Gastrocnemius medialis (tissue), 4 donors: Measurements from ENCODE around the gene RHPN2. TPM values are rescaled to one million over a fixed set of nuclear protein-coding genes. Genes with fewer than 3 reads are reported as not detected.
"Not testable (repeated sequence)": the region's sequence is repeated elsewhere in the genome, so short reads cannot be mapped to it uniquely, and the experiment has no call there.

ENCODE experiments used
- ATAC-seq, 2 donors: fragments of 150-250 bp; one replicate each; pipeline ENCODE4 v1.9.1; 2016
- DNase-seq, 2 donors: peaks; one replicate each; pipeline ENCODE4 v3.0.0-alpha.2; 2019
- H3K27ac ChIP-seq, 4 donors: fragments of 200-600 bp; sonication (generic); 1 replicate in 1 of 4; 2 replicates in 3 of 4; pipeline ENCODE4 v1.5.1; 2016 to 2018; ENCODE audit warnings: mild to moderate bottlenecking in 2 of 4, moderate library complexity in 1 of 4
- H3K27me3 ChIP-seq, 3 donors: fragments of 200-600 bp; sonication (generic) in 2 of 3; 1 replicate in 1 of 3; 2 replicates in 2 of 3; pipeline versions ENCODE4 v1.5.1 to v1.6.0; 2016 to 2019; ENCODE audit warnings: mild to moderate bottlenecking in 1 of 3, moderate library complexity in 1 of 3
- H3K36me3 ChIP-seq, 2 donors: fragments of 200-600 bp; sonication (generic) in 1 of 2; one replicate each; pipeline ENCODE4 v1.5.1; 2017 to 2018
- H3K4me1 ChIP-seq, 2 donors: fragments of 200-600 bp; sonication (generic) in 1 of 2; one replicate each; pipeline ENCODE4 v1.5.1; 2016 to 2017; ENCODE audit warnings: mild to moderate bottlenecking in 2 of 2
- H3K4me3 ChIP-seq, 4 donors: fragments of 200-600 bp; sonication (generic) in 3 of 4; 1 replicate in 1 of 4; 2 replicates in 3 of 4; pipeline ENCODE4 v1.5.1; 2016 to 2019; ENCODE audit warnings: mild to moderate bottlenecking in 2 of 4
- H3K9me3 ChIP-seq, 3 donors: fragments of 200-600 bp; sonication (generic) in 2 of 3; 1 replicate in 1 of 3; 2 replicates in 2 of 3; pipeline ENCODE4 v1.5.1; 2016 to 2019
- POLR2A ChIP-seq, 2 donors: fragments of 450-650 bp; IDR thresholded peaks; one replicate each; pipeline ENCODE4 v1.6.1; 2017; ENCODE audit warnings: antibody characterized with exemption in 2 of 2, mild to moderate bottlenecking in 2 of 2, moderate library complexity in 2 of 2
- in situ Hi-C, 4 donors: fragments of 200-750 bp; cut with MboI; loops; one replicate each; pipeline versions ENCODE4 v1.15.0 to v1.8.0; 2017; ENCODE audit warnings: low sequenced_read_pairs in 4 of 4
- intact Hi-C: fragments of 100-400 bp; cut with DNase I; formaldehyde crosslinking; loops from one replicate; pipeline ENCODE4 v1.15.1; 2023; ENCODE audit warnings: low total_unique reads
- total RNA-seq, 4 donors: library from RNA; depleted of rRNA; stranded (reverse); fragments of >200 nt; gene quantifications; one replicate each; pipeline versions ENCODE4 v1.1.0 to v1.2.3, GENCODE V29; 2016
- TF ChIP-seq, protein P1 (sequence below), 5 experiments: fragments of 450-650 bp in 3 of 5; fragments of 200-600 bp in 2 of 5; sonication (generic) in 2 of 5; IDR thresholded peaks in 4 of 5; conservative IDR thresholded peaks in 1 of 5; 1 replicate in 4 of 5; 2 replicates in 1 of 5; pipeline ENCODE4 v1.5.1; 2016 to 2019; ENCODE audit warnings: antibody characterized with exemption in 5 of 5, mild to moderate bottlenecking in 3 of 5, moderate library complexity in 3 of 5

The RHPN2 gene
- total RNA-seq, 4 donors from 2014 or later, result 0.39 to 0.71 (median 0.70) TPM; not detected in 1

DNA sequence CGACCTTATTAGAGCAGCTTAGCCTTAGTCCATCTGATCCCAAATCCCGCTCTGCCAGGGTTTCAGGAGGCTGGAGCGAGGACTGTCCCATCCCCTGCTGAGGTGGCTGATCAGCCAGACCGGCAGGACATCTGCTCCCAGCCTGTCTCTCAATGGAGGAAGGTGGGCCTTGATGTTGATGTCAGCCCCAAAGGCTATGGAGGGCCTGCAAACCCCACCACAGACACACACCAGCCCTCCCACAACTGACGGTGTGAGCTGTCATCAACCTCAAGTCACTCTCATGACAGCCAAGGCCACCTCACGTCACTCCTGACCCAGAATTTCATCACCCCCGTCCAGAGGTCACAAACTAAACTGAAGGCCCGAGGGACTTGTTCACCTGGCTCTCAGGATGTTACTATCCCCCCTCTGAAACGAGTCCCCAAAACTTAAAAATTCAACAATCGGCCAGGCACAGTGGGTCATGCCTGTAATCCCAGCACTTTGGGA is 25.5 kb downstream of the RHPN2 start:
- Histone ChIP-seq H3K27me3 (no peaks in the 10 kb centered on the region), H3K27ac (no peak overlapping the region), H3K9me3 (no peaks in the 10 kb centered on the region), H3K36me3 (no peaks in the 10 kb centered on the region), H3K4me1 (no peaks in the 10 kb centered on the region), H3K4me3 (no peak overlapping the region)
- in situ Hi-C loops (no loop called here), intact Hi-C loops (no loop called here)
- TF ChIP-seq POLR2A (IDR thresholded peaks at IDR 0.05), result no peak
- TF ChIP-seq, protein P1, sequence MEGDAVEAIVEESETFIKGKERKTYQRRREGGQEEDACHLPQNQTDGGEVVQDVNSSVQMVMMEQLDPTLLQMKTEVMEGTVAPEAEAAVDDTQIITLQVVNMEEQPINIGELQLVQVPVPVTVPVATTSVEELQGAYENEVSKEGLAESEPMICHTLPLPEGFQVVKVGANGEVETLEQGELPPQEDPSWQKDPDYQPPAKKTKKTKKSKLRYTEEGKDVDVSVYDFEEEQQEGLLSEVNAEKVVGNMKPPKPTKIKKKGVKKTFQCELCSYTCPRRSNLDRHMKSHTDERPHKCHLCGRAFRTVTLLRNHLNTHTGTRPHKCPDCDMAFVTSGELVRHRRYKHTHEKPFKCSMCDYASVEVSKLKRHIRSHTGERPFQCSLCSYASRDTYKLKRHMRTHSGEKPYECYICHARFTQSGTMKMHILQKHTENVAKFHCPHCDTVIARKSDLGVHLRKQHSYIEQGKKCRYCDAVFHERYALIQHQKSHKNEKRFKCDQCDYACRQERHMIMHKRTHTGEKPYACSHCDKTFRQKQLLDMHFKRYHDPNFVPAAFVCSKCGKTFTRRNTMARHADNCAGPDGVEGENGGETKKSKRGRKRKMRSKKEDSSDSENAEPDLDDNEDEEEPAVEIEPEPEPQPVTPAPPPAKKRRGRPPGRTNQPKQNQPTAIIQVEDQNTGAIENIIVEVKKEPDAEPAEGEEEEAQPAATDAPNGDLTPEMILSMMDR (IDR thresholded peaks at IDR 0.05 in 4 of 5, conservative IDR thresholded peaks at IDR 0.05 in 1 of 5), result no peak
- ATAC-seq (no peak), DNase-seq (no peak)

DNA sequence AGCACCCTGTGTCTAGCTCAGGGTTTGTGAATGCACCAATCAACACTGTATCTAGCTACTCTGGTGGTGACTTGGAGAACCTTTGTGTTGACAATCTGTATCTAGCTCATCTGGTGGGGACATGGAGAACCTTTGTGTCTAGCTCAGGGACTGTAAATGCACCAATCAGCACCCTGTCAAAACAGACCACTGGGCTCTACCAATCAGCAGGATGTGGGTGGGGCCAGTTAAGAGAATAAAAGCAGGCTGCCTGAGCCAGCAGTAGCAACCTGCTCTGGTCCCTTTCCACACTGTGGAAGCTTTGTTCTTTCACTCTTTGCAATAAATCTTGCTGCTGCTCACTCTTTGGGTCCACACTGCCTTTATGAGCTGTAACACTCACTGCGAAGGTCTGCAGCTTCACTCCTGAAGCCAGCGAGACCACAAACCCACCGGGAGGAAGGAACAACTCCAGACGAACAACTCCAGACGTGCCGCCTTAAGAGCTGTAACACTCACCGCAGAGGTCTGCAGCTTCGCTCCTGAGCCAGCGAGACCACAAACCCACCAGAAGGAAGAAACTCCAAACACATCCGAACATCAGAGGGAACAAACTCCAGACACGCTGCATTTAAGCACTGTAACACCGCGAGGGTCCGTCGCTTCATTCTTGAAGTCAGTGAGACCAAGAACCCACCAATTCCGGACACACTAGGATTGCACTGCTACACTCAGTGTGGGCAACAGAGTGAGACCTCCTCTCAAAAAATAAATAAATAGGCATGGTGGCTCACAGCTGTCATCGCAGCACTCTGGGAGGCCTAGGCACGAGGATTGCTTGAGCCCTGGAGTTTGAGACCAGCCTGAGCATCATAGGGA is 27.3 kb downstream of the RHPN2 start:
- DNase-seq, H3K27ac ChIP-seq, in situ Hi-C loops, H3K4me1 ChIP-seq, H3K9me3 ChIP-seq, H3K4me3 ChIP-seq, ATAC-seq, intact Hi-C loops, H3K27me3 ChIP-seq, H3K36me3 ChIP-seq: not testable (repeated sequence)

DNA sequence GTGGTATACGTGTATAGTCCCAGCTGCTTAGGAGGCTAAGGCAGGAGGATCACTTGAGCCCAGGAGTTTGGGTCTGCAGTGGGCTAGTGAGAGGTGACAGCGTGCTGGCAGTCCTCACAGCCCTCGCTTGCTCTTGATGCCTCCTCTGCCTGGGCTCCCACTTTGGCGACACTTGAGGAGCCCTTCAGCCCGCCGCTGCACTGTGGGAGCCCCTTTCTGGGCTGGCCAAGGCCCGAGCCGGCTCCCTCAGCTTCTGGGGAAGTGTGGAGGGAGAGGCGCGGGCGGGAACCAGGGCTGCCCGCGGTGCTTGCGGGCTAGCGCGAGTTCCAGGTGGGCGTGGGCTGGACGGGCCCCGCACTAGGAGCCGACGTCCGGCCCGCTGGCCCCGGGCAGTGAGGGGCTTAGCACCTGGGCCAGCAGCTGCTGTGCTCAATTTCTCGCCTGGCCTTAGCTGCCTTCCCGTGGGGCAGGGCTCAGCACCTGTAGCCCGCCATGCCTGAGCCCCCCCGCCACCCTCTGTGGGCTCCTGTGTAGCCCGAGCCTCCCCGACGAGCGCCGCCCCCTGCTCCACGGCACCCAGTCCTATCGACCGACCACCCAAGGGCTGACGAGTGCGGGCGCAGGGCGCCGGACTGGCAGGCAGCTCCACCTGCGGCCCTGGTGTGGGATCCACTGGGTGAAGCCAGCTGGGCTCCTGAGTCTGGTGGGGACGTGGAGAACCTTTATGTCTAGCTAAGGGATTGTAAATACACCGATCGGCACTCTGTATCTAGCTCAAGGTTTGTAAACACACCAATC is 28.1 kb downstream of the RHPN2 start:
- H3K4me1 ChIP-seq, H3K27ac ChIP-seq, H3K36me3 ChIP-seq, intact Hi-C loops, ATAC-seq, H3K4me3 ChIP-seq, in situ Hi-C loops, H3K27me3 ChIP-seq, DNase-seq, H3K9me3 ChIP-seq: not testable (repeated sequence)

DNA sequence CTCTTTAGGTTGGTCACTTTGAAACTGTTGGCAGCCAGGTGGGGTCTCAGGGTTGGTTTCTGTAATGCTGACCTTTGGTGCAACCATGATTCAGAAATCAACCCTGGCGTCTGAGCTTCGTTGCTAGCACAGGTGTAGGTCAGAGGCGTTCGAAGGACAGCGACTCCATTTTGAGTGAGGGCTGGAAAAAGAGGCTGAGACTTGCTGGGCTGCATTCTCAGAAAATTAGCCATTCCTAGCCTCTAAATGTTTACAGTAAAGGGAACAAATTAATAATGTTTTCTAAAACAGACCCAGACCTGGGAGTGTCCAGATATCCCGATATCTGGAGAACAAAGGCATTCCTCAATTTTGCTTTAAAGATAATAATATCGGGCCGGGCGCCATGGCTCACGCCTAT is 29.2 kb downstream of the RHPN2 start:
- Histone ChIP-seq H3K27me3 (no peaks in the 10 kb centered on the region), H3K27ac (no peak overlapping the region), H3K9me3 (no peaks in the 10 kb centered on the region), H3K4me3 (no peak overlapping the region), H3K36me3 (no peaks in the 10 kb centered on the region), H3K4me1 (no peaks in the 10 kb centered on the region)
- in situ Hi-C loops, result no loop called here
- no peak for ATAC-seq
- DNase-seq, result no peak
- intact Hi-C loops, result no loop called here
- no peak for TF ChIP-seq POLR2A (IDR thresholded peaks at IDR 0.05)
- TF ChIP-seq, protein P1 (IDR thresholded peaks at IDR 0.05 in 4 of 5, conservative IDR thresholded peaks at IDR 0.05 in 1 of 5), result no peak

DNA sequence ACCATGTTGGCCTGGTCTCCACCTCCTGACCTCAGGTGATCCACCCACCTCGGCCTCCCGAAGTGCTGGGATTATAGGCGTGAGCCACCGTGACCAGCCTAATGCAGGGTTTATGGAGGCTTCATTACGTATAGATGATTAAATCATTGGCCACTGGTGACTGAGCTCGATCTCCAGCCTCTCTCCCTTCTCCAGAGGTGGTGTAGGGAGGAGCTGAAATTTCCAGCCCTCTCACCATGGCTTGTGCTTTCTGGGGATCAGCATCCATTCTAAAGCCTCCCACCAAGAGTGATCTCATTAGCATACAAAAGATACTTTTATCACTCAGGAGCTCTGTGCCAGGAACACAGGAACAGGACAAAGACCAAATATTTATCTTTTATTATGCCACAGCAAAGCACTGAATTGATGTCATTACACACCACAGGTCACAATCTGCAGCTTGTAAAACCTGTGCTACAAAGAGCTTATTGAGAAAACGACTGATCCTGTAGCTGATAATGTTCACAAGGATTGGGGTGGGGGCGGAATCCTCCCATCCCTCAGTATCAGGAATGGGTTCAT is 32.4 kb downstream of the RHPN2 start:
- TF ChIP-seq POLR2A (IDR thresholded peaks at IDR 0.05), result no peak
- TF ChIP-seq, protein P1 (IDR thresholded peaks at IDR 0.05 in 4 of 5, conservative IDR thresholded peaks at IDR 0.05 in 1 of 5), result no peak
- no peaks in the 10 kb centered on the region for H3K9me3 ChIP-seq
- H3K27ac ChIP-seq, result no peak overlapping the region
- ATAC-seq, result no peak
- intact Hi-C loops (no loop called here), in situ Hi-C loops (no loop called here)
- H3K27me3 ChIP-seq, result no peaks in the 10 kb centered on the region
- no peak for DNase-seq
- H3K4me1 ChIP-seq, result no peaks in the 10 kb centered on the region
- H3K4me3 ChIP-seq, result no peak overlapping the region
- H3K36me3 ChIP-seq, result no peaks in the 10 kb centered on the region
